GM18498 (cell line): ENCODE data around the gene FAM107B.

Experiments used
- ATAC-seq: cut with Tn5 transposase; IDR thresholded peaks from one replicate; pipeline ENCODE4 v1.9.1; 2021; ENCODE audit warnings: mild to moderate bottlenecking, moderate library complexity; ENCODE audit not compliant: unreplicated experiment

The FAM107B gene

DNA sequence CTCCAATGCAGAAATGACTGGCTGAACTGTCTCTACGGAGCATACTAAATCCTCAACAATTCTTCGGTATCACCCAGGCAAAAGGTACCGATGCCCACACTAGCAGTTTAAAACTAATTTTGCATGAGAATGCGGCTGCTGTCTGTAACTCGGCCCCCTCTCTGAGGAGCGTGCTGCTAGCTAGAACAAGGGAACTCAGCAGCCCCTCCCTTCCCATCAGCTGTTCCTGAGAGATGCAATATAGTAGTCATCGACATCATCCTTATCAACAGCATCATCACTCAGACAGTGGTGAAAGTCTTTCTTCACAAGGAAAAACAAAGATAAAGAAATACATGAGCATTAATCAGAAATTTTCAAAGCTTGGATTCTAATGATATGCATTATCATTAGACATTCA, 254.9 kb downstream of the FAM107B start:
- ATAC-seq = no peak

DNA sequence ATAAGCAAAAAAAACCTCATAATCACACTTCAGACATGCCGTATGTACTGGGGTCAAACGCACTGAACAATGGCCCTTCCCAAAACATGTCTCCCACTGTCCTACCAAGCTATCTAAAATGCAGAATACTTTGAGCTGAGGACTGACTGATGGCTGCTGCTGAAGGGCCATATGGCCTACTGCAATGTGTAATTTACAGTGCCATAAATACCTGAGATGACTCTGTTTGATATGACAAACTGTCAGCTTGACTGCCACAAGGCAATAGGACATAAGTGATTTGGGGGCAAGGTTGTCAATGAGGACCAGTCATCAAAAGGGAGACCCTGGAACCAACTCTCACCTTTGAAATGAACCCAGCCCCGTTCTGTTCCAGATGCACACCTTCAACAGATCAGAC, 256.5 kb downstream of the FAM107B start:
- no peak for ATAC-seq

DNA sequence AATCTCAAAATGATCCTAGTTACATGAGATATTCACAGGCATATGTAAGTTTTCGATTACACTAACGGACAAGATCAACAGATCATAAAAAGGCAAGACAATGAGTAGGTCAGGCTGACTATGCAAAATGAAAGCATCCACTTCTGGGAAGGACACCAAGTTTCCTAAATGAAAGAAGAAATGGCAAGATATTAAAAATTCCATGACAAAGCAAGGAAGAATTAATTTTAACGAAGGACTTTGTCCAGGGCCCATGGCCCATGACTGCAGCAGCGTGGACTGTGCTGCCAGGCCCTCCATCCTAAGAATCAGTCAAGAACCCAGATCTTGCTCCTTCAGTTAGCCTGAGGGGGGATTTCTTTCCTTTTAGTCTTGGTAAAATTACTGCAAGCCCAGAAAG, 261.6 kb downstream of the FAM107B start:
- ATAC-seq = no peak

DNA sequence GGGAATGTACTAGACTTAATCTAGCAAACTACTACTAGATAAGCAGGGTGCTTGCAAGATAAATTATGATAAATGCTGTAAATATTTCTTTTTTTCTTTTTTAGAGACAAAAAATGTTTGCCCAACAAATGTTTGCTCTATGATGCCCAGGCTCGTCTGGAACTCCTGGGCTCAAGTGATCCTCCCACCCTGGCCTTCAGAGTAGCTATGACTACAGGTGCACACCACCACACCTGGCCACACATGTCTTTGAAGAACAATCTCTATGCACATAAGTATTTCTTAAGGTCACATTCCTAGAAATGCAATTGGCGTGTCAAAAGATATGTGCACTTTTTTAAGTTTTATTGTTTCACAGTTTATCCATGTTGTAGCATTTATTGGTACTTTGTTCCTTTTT, 264.4 kb downstream of the FAM107B start:
- ATAC-seq = no peak

DNA sequence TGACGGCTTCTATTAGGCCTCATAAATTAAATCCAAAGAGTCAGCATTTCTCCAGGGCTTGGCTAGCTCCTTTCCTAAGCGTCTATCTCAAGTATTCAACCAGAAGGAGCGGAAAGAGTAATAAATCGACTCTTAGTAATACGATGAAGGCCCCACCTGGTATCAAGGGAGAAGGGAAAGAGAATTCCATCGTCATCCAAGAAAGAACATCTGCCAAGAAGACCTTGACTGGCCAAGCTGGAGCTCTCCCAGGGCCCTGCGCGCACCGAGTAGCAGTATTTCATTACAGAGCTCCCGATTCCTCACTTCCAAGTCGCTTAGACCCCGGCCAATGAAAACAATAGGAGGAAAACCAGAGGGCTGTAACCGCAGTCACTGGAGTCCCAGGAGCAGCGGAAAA, 266.0 kb downstream of the FAM107B start:
- ATAC-seq = no peak

DNA sequence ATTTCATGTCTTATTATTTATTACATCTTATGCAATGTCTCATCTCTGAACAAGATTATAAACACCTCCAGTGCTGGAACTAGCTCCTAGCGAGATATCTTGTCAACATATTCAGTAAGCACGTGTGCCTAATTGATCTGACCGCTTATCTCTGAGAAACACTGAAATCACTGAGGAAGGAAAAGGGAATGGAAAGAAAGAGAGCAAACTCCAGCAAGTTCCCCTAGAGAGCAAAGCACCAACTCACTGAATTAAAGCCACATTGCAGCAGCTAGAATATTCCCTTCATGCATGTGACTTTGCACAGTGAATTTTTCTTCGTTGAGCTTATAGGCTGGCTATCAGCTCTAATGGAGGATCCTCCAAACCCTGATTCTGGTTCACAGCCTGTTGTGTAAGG, 266.9 kb downstream of the FAM107B start:
- no peak for ATAC-seq

DNA sequence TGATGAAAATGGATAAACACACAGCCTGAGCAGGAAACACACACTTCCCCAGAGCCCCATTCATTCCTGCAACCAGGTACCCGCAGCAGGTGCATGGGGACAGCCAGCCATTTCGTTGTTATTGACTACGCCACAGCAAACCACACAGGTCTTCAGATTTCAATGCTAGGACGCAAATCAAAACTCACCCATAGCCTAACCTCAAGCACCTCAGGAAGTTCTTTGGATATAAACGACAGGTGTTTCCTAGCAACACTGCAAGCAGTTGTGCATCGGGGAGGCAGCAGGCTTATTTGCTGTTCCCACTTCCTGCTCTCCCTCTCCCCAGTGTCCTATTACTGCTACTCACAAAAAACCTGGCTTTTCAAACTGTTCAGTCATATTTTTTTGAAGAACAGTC, 267.5 kb downstream of the FAM107B start:
- no peak for ATAC-seq

DNA sequence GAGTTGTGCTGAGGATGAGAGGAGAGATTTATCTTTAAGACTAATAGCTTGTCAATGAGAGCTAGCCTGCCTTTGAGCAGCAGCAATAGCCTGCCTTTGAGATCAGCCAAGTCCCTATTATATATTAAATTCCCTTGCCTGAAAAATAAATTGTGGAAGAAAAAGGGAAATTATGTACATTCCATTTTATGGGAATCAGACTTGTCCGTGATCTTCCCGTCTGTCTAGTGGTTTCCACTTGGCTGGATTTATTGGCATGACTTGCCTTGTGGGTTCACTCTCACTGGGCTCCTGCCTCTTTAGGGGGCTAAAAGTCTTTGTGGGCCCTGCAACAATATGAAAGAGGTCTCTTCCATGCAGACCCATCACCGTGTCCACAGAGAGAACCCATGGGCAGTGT, 272.3 kb downstream of the FAM107B start:
- ATAC-seq = no peak

DNA sequence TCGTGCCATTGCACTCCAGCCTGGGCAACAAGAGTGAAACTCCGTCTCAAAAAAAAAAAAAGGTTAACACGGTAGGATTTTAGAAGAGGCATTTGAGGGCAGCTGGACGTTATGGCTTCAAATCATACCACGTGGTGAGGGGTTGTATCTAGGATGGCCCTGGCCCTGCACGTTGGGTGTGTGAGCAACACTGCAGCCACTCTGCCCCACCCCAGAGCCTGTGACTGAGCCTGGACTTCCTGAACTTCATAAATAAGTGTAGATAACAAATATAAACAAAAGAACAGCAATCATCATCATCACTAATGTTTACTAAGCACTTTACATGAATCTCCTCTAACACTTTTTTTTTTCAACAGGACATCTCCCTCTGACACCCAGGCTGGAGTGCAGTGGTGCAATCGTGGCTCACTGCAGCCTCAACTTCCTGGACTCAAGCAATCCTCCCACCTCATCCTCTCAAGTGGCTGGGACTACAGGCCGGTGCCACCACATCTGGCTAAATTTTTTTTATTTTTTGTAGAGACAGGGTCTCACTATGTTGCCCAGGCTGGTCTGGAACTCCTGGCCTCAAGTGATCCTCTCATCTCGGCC, 274.4 kb downstream of the FAM107B start:
- no peak for ATAC-seq

DNA sequence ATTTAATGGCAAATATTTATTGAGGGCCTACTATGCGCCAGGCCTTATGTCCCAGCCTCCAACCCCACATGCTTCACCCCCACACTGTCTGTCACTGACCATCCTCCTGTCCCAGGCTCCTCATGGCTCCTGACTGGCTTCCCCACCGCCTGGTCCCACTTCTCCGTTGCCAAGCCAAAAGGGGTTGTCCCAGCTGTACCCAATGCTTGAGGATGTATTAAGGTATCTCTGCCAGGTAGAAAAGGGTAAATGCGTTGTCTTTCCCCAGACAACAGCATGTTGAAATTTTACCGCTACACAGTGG, 275.1 kb downstream of the FAM107B start:
- no peak for ATAC-seq

DNA sequence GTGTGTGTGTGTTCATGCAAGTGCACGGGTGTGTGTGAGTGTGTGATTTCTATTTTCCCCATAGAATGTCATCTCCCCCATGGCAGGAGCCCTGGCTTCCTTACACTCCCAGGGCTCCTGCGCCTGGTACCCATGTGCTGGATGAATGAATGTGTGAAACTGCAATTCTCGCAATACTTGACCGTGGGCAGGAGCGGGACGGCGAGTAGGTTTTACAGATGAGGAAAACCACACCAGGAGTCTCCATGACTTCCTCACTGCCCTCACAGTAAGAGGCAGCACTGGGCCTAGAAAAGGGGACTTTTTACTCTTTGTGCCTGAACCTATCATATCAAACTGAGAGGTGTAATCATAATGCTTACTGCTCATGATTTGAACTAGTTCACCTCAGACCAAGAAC, 276.4 kb downstream of the FAM107B start:
- ATAC-seq = no peak

DNA sequence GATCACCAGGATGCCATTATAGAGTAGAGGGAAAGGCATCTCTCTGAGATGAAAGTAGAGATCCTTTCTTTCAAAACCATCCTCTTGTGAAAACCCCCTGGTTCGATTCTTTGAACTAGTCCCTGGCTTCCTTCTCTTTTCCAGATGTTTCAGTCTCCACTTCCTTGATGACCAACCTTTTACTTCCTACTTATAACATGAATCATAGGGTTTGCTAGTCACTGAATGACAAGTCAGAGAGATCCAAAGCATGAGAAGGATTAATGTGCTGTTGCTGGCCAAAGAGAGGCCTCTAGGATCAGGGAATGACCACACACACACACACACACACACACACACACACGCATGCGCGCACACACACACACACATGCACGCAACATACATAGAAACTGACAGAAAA, 282.9 kb downstream of the FAM107B start:
- no peak for ATAC-seq

DNA sequence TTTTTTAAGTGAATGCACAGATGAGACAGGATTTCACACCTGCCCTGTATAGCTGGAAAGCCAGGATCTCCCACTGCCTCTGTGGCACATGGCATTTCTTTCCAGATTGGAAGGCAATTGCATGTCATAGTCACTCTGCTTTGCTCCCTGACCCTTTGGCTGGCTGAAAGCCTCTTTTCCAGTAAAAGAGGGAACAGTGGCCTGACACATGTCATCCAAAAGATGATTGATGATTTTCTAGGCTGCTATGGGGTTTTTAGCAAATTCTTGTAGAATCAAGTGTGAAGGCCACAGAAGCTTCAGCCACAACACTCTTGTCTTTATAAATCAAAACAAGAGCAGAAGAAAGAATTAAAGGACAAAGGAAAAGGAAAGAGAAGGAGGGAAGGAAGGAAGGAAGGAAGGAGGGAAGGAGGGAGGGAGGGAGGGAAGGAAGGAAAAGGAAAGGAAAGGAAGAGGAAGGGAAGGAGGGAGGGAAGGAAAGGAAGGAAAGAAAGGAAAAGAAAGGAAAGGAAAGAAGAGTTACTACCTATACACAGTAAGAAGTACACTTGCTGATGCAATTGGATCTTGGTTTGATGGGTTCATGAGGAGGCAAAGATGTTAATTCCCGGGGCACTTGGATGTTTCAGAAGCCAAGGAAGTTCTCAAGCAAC, 285.0 kb downstream of the FAM107B start:
- no peak for ATAC-seq

DNA sequence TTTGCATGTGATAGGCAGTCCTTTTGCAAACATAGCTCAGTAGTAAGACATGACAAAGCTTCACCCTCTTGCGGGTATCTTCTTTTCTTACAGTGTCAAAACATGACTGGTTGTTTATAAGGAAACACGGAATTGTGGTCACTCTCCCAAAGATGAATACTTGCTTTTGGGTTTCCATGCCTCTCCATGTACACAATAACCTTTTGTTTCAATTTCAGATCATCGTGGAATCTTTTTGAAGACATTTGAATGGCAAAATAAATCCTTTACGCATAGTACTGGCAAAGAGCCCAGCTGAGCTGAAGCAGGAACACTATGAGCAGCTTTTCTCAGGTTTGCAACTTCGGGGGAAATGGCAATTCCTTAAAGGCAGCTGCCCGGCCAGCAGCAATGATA, 287.2 kb downstream of the FAM107B start:
- no peak for ATAC-seq

DNA sequence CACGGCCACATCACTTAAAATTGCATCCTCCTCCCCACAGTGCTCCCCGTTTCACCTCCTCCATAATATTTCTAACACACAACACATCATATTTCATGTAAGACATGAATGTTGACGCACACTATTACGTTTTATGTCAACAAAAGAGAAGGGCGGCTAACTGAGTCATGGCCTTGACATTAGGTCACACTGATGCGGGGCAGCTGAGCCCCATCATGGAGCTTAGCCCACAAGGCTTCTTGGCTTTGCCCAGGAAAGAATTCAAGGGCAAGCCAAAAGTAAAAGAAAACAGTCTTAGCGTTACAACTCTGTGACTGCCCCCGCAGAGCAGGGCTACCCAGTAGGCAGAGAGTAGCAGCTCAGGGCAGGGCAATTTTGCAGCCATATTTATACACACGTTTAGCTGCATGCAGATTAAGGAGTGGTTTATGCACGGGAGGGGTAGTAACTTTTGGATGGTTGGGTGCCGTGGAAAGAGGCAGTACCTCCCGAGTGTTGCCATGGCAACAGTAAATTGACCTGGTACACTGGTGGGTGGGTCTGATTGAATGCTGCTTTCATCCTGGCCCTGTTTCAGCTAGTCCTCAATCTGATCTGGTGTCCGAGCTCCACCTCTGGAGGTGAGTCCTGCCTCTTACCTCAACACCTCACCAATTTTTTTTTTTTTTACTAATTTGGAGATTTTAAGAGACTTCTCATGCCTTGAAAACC, 287.8 kb downstream of the FAM107B start:
- ATAC-seq = no peak

DNA sequence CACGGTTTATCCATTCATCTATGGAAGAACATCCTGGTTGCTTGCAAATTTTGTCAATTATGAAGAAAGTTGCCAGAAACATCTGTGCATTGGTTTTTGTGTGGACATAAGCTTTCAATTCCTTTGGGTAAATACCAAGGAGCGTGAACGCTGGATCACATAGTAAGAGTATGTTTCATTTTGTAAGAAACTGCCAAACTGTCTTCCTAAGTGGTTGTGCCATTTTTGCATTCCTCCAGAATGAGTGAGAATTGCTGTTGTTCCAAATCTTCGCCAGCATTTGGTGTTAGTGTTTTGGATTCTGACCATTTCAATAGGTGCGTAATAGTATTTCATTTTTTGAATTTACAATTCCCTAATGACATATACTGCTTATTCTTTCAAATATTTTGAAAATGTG, 288.7 kb downstream of the FAM107B start:
- ATAC-seq = no peak

DNA sequence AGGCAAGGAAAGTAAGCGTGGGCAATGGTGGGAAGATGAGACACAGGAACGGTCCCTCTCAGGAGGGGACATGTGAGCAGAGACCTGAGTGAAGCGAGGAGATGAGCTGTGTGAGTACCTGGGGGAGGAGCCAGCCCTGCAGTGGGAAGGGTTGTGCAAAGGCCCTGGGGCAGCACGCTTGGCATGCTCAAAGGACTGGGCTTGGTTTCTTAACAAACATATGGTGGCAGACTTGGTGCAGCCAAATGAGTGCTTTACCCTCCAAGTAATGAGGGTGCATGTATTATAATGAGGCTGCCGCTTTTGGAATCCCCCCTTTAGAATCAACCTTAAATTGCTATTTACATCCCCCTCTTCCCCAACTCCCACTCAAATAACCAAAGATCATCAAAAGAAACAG, 291.3 kb downstream of the FAM107B start:
- no peak for ATAC-seq

DNA sequence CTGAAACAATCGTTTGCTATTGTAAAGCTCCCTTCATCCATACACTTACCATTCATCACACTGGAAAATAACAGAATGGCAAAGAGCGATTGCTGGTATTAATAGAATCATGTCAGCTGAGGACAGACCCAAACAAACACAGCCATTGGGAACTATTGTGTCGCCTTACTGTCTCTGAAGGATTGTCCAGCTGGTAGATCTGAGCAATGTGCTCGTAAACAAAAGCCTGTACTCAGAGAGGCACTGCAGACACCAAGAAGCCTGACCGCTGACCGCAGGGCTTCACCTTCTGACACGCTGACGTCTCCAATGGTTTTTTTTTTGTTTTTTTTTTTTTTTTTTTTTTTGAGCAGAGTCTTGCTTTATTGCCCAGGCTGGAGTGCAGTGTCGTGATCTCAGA, 292.9 kb downstream of the FAM107B start:
- ATAC-seq = no peak

DNA sequence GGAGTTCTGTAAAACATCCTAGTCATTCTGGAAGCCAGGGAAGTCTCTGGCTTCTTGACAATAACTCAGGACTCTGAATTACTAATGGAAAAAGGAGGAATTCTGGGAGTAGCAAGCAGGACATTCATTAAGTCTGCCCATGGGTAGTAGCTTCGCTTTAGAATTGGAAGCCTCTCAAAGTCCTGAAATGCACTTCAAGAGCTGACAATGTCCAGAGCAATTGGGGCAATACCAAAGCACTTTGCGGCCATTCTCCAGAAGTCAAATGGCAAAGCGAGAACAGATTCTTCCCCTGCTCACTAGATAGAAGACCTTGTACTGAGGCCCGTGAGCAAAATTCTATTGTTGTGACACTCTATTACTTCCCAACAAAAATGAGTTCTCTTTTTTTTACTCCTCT, 293.7 kb downstream of the FAM107B start:
- ATAC-seq = no peak

DNA sequence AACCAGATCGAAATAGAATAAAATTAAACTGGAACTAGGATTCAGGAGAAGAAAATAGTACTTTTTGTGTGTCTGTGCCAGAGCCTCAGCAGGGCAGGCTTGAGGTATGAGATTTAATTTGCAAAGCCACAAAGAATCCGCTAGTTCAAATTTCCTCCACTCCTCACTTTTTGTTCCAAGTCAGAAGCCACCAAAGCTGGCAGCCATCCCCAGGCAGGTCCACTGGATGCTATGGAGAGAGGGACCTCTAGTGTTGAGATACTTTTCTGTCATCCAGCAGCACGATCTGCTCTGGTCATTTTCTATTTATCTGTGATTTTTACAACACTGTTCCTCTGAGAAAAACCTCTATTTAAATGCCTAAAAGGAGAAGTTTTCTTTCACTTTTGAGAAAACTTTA, 296.1 kb downstream of the FAM107B start:
- no peak for ATAC-seq

DNA sequence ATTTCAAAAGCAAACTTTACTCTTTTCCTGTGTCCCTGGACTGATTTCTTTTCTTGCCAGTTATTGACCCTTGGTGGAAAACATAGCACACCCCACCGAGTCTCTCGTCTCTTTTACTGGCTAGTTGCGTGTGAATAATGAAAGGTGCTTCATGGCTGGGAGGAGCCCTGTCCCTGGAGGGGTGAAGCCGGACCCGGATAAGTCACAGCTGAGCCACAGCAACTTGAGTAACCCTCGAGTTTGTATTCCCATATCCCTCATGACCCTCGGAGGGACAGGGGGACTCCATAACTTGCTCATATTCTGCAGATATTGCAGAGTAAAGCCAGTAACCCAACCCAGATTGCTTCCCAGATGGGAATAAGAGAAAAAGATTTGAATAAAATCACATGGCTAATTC, 296.5 kb downstream of the FAM107B start:
- ATAC-seq = no peak

DNA sequence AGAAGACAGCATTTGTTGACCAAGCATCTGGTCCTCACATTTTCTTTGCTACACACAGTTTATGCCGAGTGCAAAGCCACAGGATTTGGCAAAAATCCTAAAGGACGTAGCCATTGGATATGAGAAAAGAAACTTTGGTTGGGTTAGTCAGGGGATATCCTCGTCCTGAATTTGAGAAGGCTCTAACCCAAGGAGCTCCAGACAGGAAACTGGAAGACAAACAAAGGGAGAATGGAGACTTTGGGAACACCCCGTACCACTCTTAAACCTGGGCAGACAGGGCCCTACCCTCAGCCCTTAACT, 297.3 kb downstream of the FAM107B start:
- ATAC-seq = no peak
